Calu3 (cell line): ENCODE results near the gene PLXNA2. TPM values are rescaled to one million over a fixed set of nuclear protein-coding genes. Genes with fewer than 3 reads are reported as not detected.
A peak's percentile ranks its signal among the peaks of the same experiment; 100 is the strongest.

Source experiments
- BruUV-seq: library from RNA; stranded (reverse); fragments of 400-500 nt; replicated peaks from 2 replicates; lab custom pipeline; 2021; lab: Mats Ljungman, UMichigan
- CTCF ChIA-PET: fragments of 300-600 bp; sonication (Branson Sonifier 250); formaldehyde crosslinking; loops from one replicate; lab custom pipeline; 2022; ENCODE audit warnings: antibody characterized with exemption; lab: Charles Lee
- DNase-seq: peaks from one replicate; pipeline ENCODE4 v3.0.0; 2022
- H3K27ac Mint-ChIP-seq: one replicate; pipeline ENCODE4 v1.8.0; 2022; ENCODE audit warnings: mixed read lengths; ENCODE audit not compliant: unreplicated experiment
- H3K27me3 Mint-ChIP-seq: one replicate; pipeline ENCODE4 v1.8.0; 2022; ENCODE audit warnings: mixed read lengths; ENCODE audit not compliant: unreplicated experiment
- H3K36me3 Mint-ChIP-seq: one replicate; pipeline ENCODE4 v1.8.0; 2022; ENCODE audit warnings: mild to moderate bottlenecking, moderate library complexity, mixed read lengths; ENCODE audit not compliant: insufficient read depth, unreplicated experiment
- H3K4me1 Mint-ChIP-seq: one replicate; pipeline ENCODE4 v1.8.0; 2022; ENCODE audit warnings: mild to moderate bottlenecking, low read depth, mixed read lengths; ENCODE audit not compliant: unreplicated experiment
- H3K4me3 Mint-ChIP-seq: one replicate; pipeline ENCODE4 v1.8.0; 2022; ENCODE audit warnings: mild to moderate bottlenecking, low read depth, moderate library complexity, mixed read lengths; ENCODE audit not compliant: unreplicated experiment
- H3K9me3 Mint-ChIP-seq: one replicate; pipeline ENCODE4 v1.8.0; 2022; ENCODE audit warnings: low read depth, mixed read lengths; ENCODE audit not compliant: unreplicated experiment
- CTCF ChIP-seq: fragments of 200-600 bp; IDR thresholded peaks from one replicate; pipeline ENCODE4 v1.8.0; 2022; ENCODE audit warnings: antibody characterized with exemption; ENCODE audit not compliant: unreplicated experiment
- intact Hi-C: fragments of 100-400 bp; cut with micrococcal nuclease; formaldehyde crosslinking; loops from one replicate; pipeline ENCODE4 v1.10.0; 2022; ENCODE audit not compliant: unreplicated experiment
- total RNA-seq: library from RNA; stranded (reverse); gene quantifications from 2 replicates; pipeline ENCODE4 v1.2.3, GENCODE V29; 2022

PLXNA2 gene
- total RNA-seq, 1 experiment from 2014 or later, result 16.2 TPM

- DNase-seq, result peak; percentile 24
- Mint-ChIP-seq H3K4me1 (no peaks in the 10 kb centered on the region), H3K4me3 (no peak overlapping the region), H3K36me3 (no peaks in the 10 kb centered on the region), H3K9me3 (peaks cover 2% of the 10 kb centered on the region), H3K27me3 (peaks cover 60% of the 10 kb centered on the region), H3K27ac (no peak overlapping the region)
- intact Hi-C loops, result loop anchor here (5.0 kb wide), 1 partner anchor 166 kb away; no protein-coding TSS in a partner anchor
- peak; percentile 42 for TF ChIP-seq CTCF
- CTCF ChIA-PET, result interaction anchor here (1.0 kb wide), 1 partner anchor 251 kb away, joined by 7 read pairs; no protein-coding TSS in a partner anchor
- BruUV-seq, result no TSS peak
Measured at GRCh38 chr1:207993477-207994445, 250.4 kb downstream of the PLXNA2 start.

- CTCF ChIA-PET, result interaction anchor here (1.0 kb wide), 1 partner anchor 252 kb away, joined by 7 read pairs; no protein-coding TSS in a partner anchor
- H3K4me1 Mint-ChIP-seq, result no peaks in the 10 kb centered on the region
- H3K27ac Mint-ChIP-seq, result no peak overlapping the region
- no peaks in the 10 kb centered on the region for H3K36me3 Mint-ChIP-seq
- peaks cover 2% of the 10 kb centered on the region for H3K9me3 Mint-ChIP-seq
- no peak overlapping the region for H3K4me3 Mint-ChIP-seq
- no peak for DNase-seq
- intact Hi-C loops, result loop anchor here (5.0 kb wide), 1 partner anchor 165 kb away; no protein-coding TSS in a partner anchor
- H3K27me3 Mint-ChIP-seq, result peaks cover 70% of the 10 kb centered on the region
- no TSS peak for BruUV-seq
- TF ChIP-seq CTCF, result no peak
Measured at GRCh38 chr1:207992677-207993236, 251.4 kb downstream of the PLXNA2 start.

GRCh38 chr1:207991583-207992026 lies 252.6 kb downstream of the PLXNA2 start:
- DNase-seq, result no peak
- no peak for TF ChIP-seq CTCF
- BruUV-seq, result no TSS peak
- Mint-ChIP-seq H3K4me3 (no peak overlapping the region), H3K27me3 (peaks cover 82% of the 10 kb centered on the region), H3K36me3 (no peaks in the 10 kb centered on the region), H3K4me1 (no peaks in the 10 kb centered on the region), H3K27ac (no peak overlapping the region), H3K9me3 (peaks cover 2% of the 10 kb centered on the region)
- intact Hi-C loops, result loop anchor here (5.0 kb wide), 1 partner anchor 164 kb away; no protein-coding TSS in a partner anchor
- CTCF ChIA-PET, result no interaction called here

GRCh38 chr1:207990876-207991582 lies 253.2 kb downstream of the PLXNA2 start:
- TF ChIP-seq CTCF, result no peak
- H3K9me3 Mint-ChIP-seq, result peaks cover 2% of the 10 kb centered on the region
- peaks cover 82% of the 10 kb centered on the region for H3K27me3 Mint-ChIP-seq
- no peaks in the 10 kb centered on the region for H3K4me1 Mint-ChIP-seq
- no peak overlapping the region for H3K4me3 Mint-ChIP-seq
- CTCF ChIA-PET, result no interaction called here
- no peak for DNase-seq
- no peaks in the 10 kb centered on the region for H3K36me3 Mint-ChIP-seq
- no peak overlapping the region for H3K27ac Mint-ChIP-seq
- BruUV-seq, result no TSS peak
- intact Hi-C loops, result loop anchor here (5.0 kb wide), 1 partner anchor 164 kb away; no protein-coding TSS in a partner anchor
